ENCODE results near the gene KIF18B. TPM values are rescaled to one million over a fixed set of nuclear protein-coding genes. Genes with fewer than 3 reads are reported as not detected.

KIF18B gene
- total and polyA plus RNA-seq, 10 of the 15 experiments (the other 5 are each of a cell fraction or from before 2014, with no cell fraction given): 2.8 to 46.2 (median 20.5) TPM

DNA sequence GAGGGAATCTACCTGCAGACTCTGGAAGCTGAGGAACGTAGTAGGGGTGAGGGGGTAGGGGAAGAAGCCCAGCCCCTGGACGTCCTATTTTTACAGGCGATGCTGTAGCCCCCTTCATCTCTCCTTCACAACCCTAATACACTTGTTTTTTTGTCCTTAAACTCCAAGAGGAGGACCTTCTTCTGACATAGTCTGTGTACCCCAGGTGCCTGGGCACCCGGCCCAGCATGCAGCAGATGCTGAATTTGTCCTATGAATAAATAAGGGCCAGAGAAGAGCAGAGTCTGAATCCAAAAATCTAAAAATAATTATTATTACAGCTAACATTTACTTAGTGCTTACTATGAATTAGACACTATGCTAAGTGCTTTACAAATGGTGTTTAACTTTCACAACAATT, 5.1 kb downstream of the KIF18B start (continued):
- TF ChIP-seq POU2F2 (IDR thresholded peaks at IDR 0.05; ENCODE audit: borderline replicate concordance, low read depth, low read length) (no peak), POLR2AphosphoS2 (IDR thresholded peaks at IDR 0.05; ENCODE audit: low read depth, low read length) (no peak), CREB1 (IDR thresholded peaks at IDR 0.05; ENCODE audit: low read depth) (no peak)

DNA sequence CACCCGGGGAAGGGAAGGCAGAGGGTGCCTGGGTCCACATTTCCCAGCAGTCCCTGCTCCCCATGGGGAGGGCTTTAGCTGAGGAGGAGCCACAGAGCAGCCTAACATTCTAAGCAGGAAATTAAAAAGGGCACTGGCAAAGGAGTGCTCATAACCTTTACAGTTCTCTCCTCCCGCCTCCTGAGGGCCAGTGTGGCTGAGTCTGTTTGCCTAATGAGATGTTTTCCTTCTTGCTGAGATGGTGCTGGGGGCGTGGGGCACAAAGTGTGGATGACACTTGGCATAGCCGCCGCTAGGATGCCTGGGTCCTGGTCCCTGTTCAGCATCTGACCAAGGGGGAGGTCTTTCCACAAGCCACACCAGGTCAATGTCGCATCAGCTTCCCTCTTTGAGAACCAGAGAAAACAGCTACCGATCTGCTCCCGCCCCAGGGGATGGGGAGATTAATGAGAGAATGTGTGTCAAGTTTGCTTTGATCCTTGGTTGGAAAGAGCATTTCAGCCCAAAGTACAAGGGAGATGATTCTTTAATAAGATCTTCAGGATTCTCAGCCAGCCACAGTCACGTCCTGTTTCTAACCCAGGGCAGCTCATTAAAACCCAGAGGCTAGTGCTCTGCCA, 5.8 kb downstream of the KIF18B start:
- no peaks in the 10 kb centered on the region for H3K4me1 ChIP-seq (ENCODE audit: control insufficient read depth, insufficient read depth, low read length)
- CTCF ChIA-PET: interaction anchor here (0.6 to 1.8 kb wide), 4 partner anchors 21 to 157 kb away, joined by 3 to 6 read pairs (median 3); no protein-coding TSS in a partner anchor
- RAD21 ChIA-PET (ENCODE audit: unreplicated experiment): interaction anchor here (0.7 to 2.0 kb wide), 4 partner anchors 22 to 220 kb away, joined by 3 to 7 read pairs (median 4); partner anchors contain the start of genes ACBD4, EFTUD2 and HEXIM2
- peak overlapping the region; percentile 31 for H3K4me2 ChIP-seq (ENCODE audit: control insufficient read depth, insufficient read depth)
- DNase-seq (ENCODE audit: low read depth, low spot score): no peak
- H4K20me1 ChIP-seq (ENCODE audit: control insufficient read depth, insufficient read depth): no peaks in the 10 kb centered on the region
- no peaks in the 10 kb centered on the region; a peak in 4 of 4 replicates for H3K36me3 ChIP-seq (ENCODE audit: control insufficient read depth in 2 of 2, insufficient read depth in 2 of 2, low read length in 1 of 2)
- in situ Hi-C loops (cut with MboI) (no loop called here), intact Hi-C loops (cut with micrococcal nuclease; ENCODE audit: unreplicated experiment) (no loop called here)
- H3K4me3 ChIP-seq: no peak overlapping the region
- H3K9ac ChIP-seq (ENCODE audit: control insufficient read depth, insufficient read depth, low read length): no peak overlapping the region
- no peaks in the 10 kb centered on the region; the same call in 1 of the 3 replicates for H3K9me3 ChIP-seq (replicated peaks; ENCODE audit: control insufficient read depth, insufficient read depth, low read length)
- H3K27ac ChIP-seq (ENCODE audit: control insufficient read depth, insufficient read depth): no peak overlapping the region; the same call in 1 of the 2 replicates
- H3K27me3 ChIP-seq (replicated peaks in 1 of 2; ENCODE audit: control insufficient read depth in 2 of 2, insufficient read depth in 2 of 2, low read length in 1 of 2): no peaks in the 10 kb centered on the region
- no peak for FAIRE-seq
- peak; percentile 72 for ATAC-seq
- peak overlapping the region; percentile 50 for H2AFZ ChIP-seq (ENCODE audit: control insufficient read depth, low read depth, low read length)
- SMC1A ChIA-PET (ENCODE audit: uncharacterized antibody, unreplicated experiment): interaction anchor here (0.6 to 1.8 kb wide), 3 partner anchors 21 to 162 kb away, joined by 3 to 9 read pairs (median 3); no protein-coding TSS in a partner anchor
- WGBS (ENCODE audit: insufficient coverage, insufficient replicate concordance, low lambda C conversion rate, missing lambda C conversion rate): 88% methylated on average over 9 of the region's 9 CpGs
- BruUV-seq (replicated peaks): no TSS peak
- peaks cover 71% of the 10 kb centered on the region for H3K79me2 ChIP-seq (ENCODE audit: control insufficient read depth, insufficient read depth, low read length)
- no peak for TF ChIP-seq STAT3 (IDR thresholded peaks at IDR 0.05; ENCODE audit: low read depth, low read length)
- no peak for TF ChIP-seq YY1 (IDR thresholded peaks at IDR 0.05; ENCODE audit: low read depth, low read length)
- no peak for TF ChIP-seq EGR1 (IDR thresholded peaks at IDR 0.05; ENCODE audit: borderline replicate concordance in 1 of 2, low read depth in 2 of 2, low read length in 2 of 2)
- TF ChIP-seq, protein P1, sequence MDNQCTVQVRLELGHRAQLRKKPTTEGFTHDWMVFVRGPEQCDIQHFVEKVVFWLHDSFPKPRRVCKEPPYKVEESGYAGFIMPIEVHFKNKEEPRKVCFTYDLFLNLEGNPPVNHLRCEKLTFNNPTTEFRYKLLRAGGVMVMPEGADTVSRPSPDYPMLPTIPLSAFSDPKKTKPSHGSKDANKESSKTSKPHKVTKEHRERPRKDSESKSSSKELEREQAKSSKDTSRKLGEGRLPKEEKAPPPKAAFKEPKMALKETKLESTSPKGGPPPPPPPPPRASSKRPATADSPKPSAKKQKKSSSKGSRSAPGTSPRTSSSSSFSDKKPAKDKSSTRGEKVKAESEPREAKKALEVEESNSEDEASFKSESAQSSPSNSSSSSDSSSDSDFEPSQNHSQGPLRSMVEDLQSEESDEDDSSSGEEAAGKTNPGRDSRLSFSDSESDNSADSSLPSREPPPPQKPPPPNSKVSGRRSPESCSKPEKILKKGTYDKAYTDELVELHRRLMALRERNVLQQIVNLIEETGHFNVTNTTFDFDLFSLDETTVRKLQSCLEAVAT (IDR thresholded peaks at IDR 0.05): peak; percentile 90
- no peak for TF ChIP-seq NR2C1 (IDR thresholded peaks at IDR 0.05)
- POLR2A ChIA-PET: interaction anchor here (1.0 kb wide), 1 partner anchor 43 kb away, joined by 3 read pairs; the partner anchor contains the start of gene EFTUD2

All from GM12878 (cell line).